ENCODE results near the gene PKP1. TPM values are rescaled to one million over a fixed set of nuclear protein-coding genes. Genes with fewer than 3 reads are reported as not detected.

PKP1 gene
- total and polyA plus RNA-seq, 2 of the 4 experiments (the other 2 are of a cell fraction) = 0.18 to 0.36 TPM

GRCh38 chr1:201353186-201353940 is 70.1 kb downstream of the PKP1 start:
- H3K18ac ChIP-seq (ENCODE audit: low read depth, low read length) = no peak overlapping the region
- no peak overlapping the region for H4K8ac ChIP-seq (ENCODE audit: low read depth in 2 of 2, low read length in 2 of 2)
- intact Hi-C loops (cut with micrococcal nuclease) (no loop called here), dilution Hi-C loops (cut with HindIII; ENCODE audit: low sequenced_read_pairs, unreplicated experiment) (no loop called here), in situ Hi-C loops (cut with MboI; ENCODE audit: low sequenced_read_pairs) (loop anchor here (5.0 kb wide), 1 partner anchor 91 kb away; no protein-coding TSS in a partner anchor)
- H3K9ac ChIP-seq (ENCODE audit: low read depth, low read length) = no peak overlapping the region
- H3K9me3 ChIP-seq (ENCODE audit: control insufficient read depth, insufficient read depth, low read length) = no peaks in the 10 kb centered on the region
- H3K56ac ChIP-seq (ENCODE audit: extremely low read depth, insufficient read depth, low read length) = no peak overlapping the region
- no peak overlapping the region for H2BK15ac ChIP-seq (ENCODE audit: low read depth, low read length)
- CTCF ChIA-PET = no interaction called here
- no peak overlapping the region for H4K5ac ChIP-seq (ENCODE audit: low read depth, low read length)
- H2AK9ac ChIP-seq (replicated peaks; ENCODE audit: low read depth, low read length, poor library complexity) = no peak overlapping the region
- H3K4me1 ChIP-seq (ENCODE audit: control insufficient read depth, insufficient read depth, low read length) = no peaks in the 10 kb centered on the region
- H3K79me1 ChIP-seq (ENCODE audit: low read depth in 1 of 2, low read length in 2 of 2) = no peaks in the 10 kb centered on the region
- no peak overlapping the region for H3K23ac ChIP-seq (ENCODE audit: low read depth, low read length)
- H2BK5ac ChIP-seq (ENCODE audit: low read depth, low read length, poor library complexity, severe bottlenecking) = no peak overlapping the region
- no peak overlapping the region for H3K14ac ChIP-seq (replicated peaks; ENCODE audit: low read depth, low read length)
- DNase-seq (no peak), ATAC-seq (ENCODE audit: low read depth) (no peak)
- TF ChIP-seq RCOR1 (IDR thresholded peaks at IDR 0.05; ENCODE audit: insufficient replicate concordance, low read length) = no peak
- TF ChIP-seq POLR2A (IDR thresholded peaks at IDR 0.05; ENCODE audit: low read depth, low read length) = no peak
- no peak for TF ChIP-seq MAZ (IDR thresholded peaks at IDR 0.05; ENCODE audit: borderline replicate concordance, low read depth, low read length)
- no peak for TF ChIP-seq SMC3 (IDR thresholded peaks at IDR 0.05; ENCODE audit: low read depth, low read length)
- TF ChIP-seq FOS (IDR thresholded peaks at IDR 0.05; ENCODE audit: low read depth, low read length) = no peak
- TF ChIP-seq RAD21 (IDR thresholded peaks at IDR 0.05; ENCODE audit: low read length) = no peak
- no peak for TF ChIP-seq MXI1 (IDR thresholded peaks at IDR 0.05; ENCODE audit: borderline replicate concordance, low read depth, low read length)
- TF ChIP-seq NFE2L2 (IDR thresholded peaks at IDR 0.05; ENCODE audit: low read depth, low read length) = no peak
- no peak for TF ChIP-seq CHD1 (IDR thresholded peaks at IDR 0.05; ENCODE audit: low read depth, low read length)
- no peak for TF ChIP-seq RFX5 (IDR thresholded peaks at IDR 0.05; ENCODE audit: low read depth, low read length)
- TF ChIP-seq CTCF (conservative IDR thresholded peaks at IDR 0.05; ENCODE audit: low read depth, low read length) = no peak
- TF ChIP-seq CEBPB (IDR thresholded peaks at IDR 0.05; ENCODE audit: low read depth, low read length) = no peak
- TF ChIP-seq ELK1 (IDR thresholded peaks at IDR 0.05; ENCODE audit: borderline replicate concordance, low read depth, low read length) = no peak
- TF ChIP-seq BHLHE40 (IDR thresholded peaks at IDR 0.05; ENCODE audit: low read depth, low read length) = no peak
- no peak overlapping the region for H3K4ac ChIP-seq (ENCODE audit: low read depth, low read length)
- H4K91ac ChIP-seq (ENCODE audit: insufficient read depth, low read depth, low read length) = no peak overlapping the region
- no peaks in the 10 kb centered on the region for H3K36me3 ChIP-seq (ENCODE audit: control insufficient read depth, insufficient read depth, low read length)
- H3K4me3 ChIP-seq (ENCODE audit: insufficient read depth, low read depth, low read length) = no peak overlapping the region
- no peak overlapping the region for H3K4me2 ChIP-seq (ENCODE audit: low read depth, low read length)
- H3K27me3 ChIP-seq (ENCODE audit: control insufficient read depth, insufficient read depth, low read length) = peaks cover 61% of the 10 kb centered on the region
- H3K27ac ChIP-seq (ENCODE audit: insufficient read depth, low read length) = no peak overlapping the region
- no TSS peak for BruUV-seq (replicated peaks)
- H2BK20ac ChIP-seq (ENCODE audit: low read depth, low read length) = no peak overlapping the region
- H2AFZ ChIP-seq (replicated peaks; ENCODE audit: low read length, poor library complexity) = no peak overlapping the region
- H3K9me1 ChIP-seq (ENCODE audit: insufficient read depth, low read length) = no peaks in the 10 kb centered on the region
- no peaks in the 10 kb centered on the region; the same call in 1 of the 2 replicates for H4K20me1 ChIP-seq (ENCODE audit: insufficient read depth, low read length)
- 89% methylated on average over 3 of the region's 13 CpGs; no CpG with 5 or more reads in 1 of the 2 experiments for WGBS, 2 experiments (ENCODE audit: extremely low coverage in 2 of 2, insufficient read length in 1 of 2)
- POLR2A ChIA-PET (ENCODE audit: unreplicated experiment) = no interaction called here
- H2AK5ac ChIP-seq (ENCODE audit: low read depth, low read length) = no peak overlapping the region
- H2BK120ac ChIP-seq (ENCODE audit: low read depth, low read length) = no peak overlapping the region

Measured in IMR-90 (cell line).